Measurements from ENCODE around the gene TBX15. TPM values are rescaled to one million over a fixed set of nuclear protein-coding genes. Genes with fewer than 3 reads are reported as not detected.

Gene TBX15
- total RNA-seq, 4 donors from 2014 or later, result 3.3 to 10.8 (median 3.5) TPM

DNA sequence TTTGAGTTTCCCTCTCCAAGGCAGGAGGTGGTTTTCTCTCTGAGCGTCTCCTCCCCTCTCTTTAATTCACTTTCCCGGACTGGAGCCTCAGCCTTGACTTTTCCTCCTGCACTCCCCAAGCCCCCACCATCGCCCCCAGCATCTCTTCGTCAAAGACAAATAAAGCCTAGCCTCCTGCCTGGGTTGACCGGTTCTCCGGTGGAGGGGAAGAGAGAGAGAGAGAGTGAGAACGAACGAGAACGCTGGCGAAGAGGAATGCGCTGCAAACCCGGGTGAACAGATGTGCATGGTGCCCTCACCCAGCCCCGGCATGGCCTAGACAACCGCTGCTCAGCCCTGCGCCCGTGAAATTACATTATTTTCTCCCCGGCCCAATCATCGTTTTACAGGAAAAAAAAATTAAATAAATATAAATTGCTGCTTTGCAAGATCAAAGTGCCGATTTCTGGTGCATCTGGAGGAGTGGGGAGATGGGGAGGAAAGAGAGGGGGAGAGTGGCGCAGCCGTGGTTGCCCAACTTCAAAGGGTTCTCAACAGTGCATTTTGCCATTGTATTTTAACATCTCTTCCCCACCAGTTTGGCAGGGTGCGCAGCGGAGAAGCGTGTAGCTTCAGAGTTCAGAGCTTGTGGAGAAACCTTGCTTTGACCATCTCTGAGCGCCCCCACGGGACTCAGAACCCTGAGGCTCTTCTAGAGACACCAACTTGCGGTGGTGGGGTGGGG, 11.4 kb upstream of the TBX15 start:
- Histone ChIP-seq H3K27me3 (peaks cover 86% of the 10 kb centered on the region), H3K27ac (no peak overlapping the region), H3K4me1 (peaks cover 32% of the 10 kb centered on the region), H3K4me3 (peak overlapping the region; percentile 43), H3K9me3 (no peaks in the 10 kb centered on the region), H3K36me3 (no peaks in the 10 kb centered on the region)
- TF ChIP-seq EP300 (IDR thresholded peaks at IDR 0.05) (no peak), POLR2AphosphoS5 (IDR thresholded peaks at IDR 0.05) (no peak), POLR2A (IDR thresholded peaks at IDR 0.05) (no peak)
- TF ChIP-seq, protein P1, sequence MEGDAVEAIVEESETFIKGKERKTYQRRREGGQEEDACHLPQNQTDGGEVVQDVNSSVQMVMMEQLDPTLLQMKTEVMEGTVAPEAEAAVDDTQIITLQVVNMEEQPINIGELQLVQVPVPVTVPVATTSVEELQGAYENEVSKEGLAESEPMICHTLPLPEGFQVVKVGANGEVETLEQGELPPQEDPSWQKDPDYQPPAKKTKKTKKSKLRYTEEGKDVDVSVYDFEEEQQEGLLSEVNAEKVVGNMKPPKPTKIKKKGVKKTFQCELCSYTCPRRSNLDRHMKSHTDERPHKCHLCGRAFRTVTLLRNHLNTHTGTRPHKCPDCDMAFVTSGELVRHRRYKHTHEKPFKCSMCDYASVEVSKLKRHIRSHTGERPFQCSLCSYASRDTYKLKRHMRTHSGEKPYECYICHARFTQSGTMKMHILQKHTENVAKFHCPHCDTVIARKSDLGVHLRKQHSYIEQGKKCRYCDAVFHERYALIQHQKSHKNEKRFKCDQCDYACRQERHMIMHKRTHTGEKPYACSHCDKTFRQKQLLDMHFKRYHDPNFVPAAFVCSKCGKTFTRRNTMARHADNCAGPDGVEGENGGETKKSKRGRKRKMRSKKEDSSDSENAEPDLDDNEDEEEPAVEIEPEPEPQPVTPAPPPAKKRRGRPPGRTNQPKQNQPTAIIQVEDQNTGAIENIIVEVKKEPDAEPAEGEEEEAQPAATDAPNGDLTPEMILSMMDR (IDR thresholded peaks at IDR 0.05), result no peak
- 31% methylated on average over 27 of the region's 27 CpGs for WGBS
- no peak for DNase-seq (ENCODE audit: low spot score in 2 of 2)

- WGBS, result 55% methylated on average over 2 of the region's 2 CpGs
Observed at GRCh38 chr1:118998171-118998570, 10.0 kb upstream of the TBX15 start.

GRCh38 chr1:118997225-118997624, 9.1 kb upstream of the TBX15 start:
- no peaks in the 10 kb centered on the region for H3K36me3 ChIP-seq
- peaks cover 94% of the 10 kb centered on the region for H3K27me3 ChIP-seq
- H3K27ac ChIP-seq, result no peak overlapping the region
- no peaks in the 10 kb centered on the region for H3K9me3 ChIP-seq
- TF ChIP-seq POLR2A (IDR thresholded peaks at IDR 0.05) (no peak), POLR2AphosphoS5 (IDR thresholded peaks at IDR 0.05) (no peak), EP300 (IDR thresholded peaks at IDR 0.05) (no peak)
- TF ChIP-seq, protein P1 (IDR thresholded peaks at IDR 0.05), result no peak
- WGBS, result 49% methylated on average over 7 of the region's 7 CpGs
- DNase-seq (ENCODE audit: low spot score in 2 of 2), result no peak
- H3K4me1 ChIP-seq, result peaks cover 27% of the 10 kb centered on the region
- H3K4me3 ChIP-seq, result no peak overlapping the region

More at GRCh38 chr1:118998171-118998570, 10.0 kb upstream of the TBX15 start:
- Histone ChIP-seq H3K4me1 (peaks cover 32% of the 10 kb centered on the region), H3K36me3 (no peaks in the 10 kb centered on the region), H3K27me3 (peaks cover 86% of the 10 kb centered on the region), H3K4me3 (no peak overlapping the region), H3K27ac (no peak overlapping the region), H3K9me3 (no peaks in the 10 kb centered on the region)
- TF ChIP-seq POLR2A (IDR thresholded peaks at IDR 0.05), result no peak
- TF ChIP-seq, protein P1 (IDR thresholded peaks at IDR 0.05), result no peak
- TF ChIP-seq EP300 (IDR thresholded peaks at IDR 0.05), result no peak
- no peak for TF ChIP-seq POLR2AphosphoS5 (IDR thresholded peaks at IDR 0.05)
- DNase-seq (ENCODE audit: low spot score in 2 of 2), result no peak

GRCh38 chr1:118995312-118996016, 7.3 kb upstream of the TBX15 start:
- no peak overlapping the region for H3K27ac ChIP-seq
- no peaks in the 10 kb centered on the region for H3K36me3 ChIP-seq
- no peak for TF ChIP-seq EP300 (IDR thresholded peaks at IDR 0.05)
- TF ChIP-seq, protein P1 (IDR thresholded peaks at IDR 0.05), result no peak
- no peak for TF ChIP-seq POLR2AphosphoS5 (IDR thresholded peaks at IDR 0.05)
- TF ChIP-seq POLR2A (IDR thresholded peaks at IDR 0.05), result no peak
- no peak for DNase-seq (ENCODE audit: low spot score in 2 of 2)
- no peaks in the 10 kb centered on the region for H3K9me3 ChIP-seq
- 76% methylated on average over 3 of the region's 3 CpGs for WGBS
- H3K4me1 ChIP-seq, result peaks cover 11% of the 10 kb centered on the region
- H3K27me3 ChIP-seq, result peaks cover 99% of the 10 kb centered on the region
- no peak overlapping the region for H3K4me3 ChIP-seq

- TF ChIP-seq, protein P1 (IDR thresholded peaks at IDR 0.05), result no peak
- TF ChIP-seq POLR2AphosphoS5 (IDR thresholded peaks at IDR 0.05) (no peak), POLR2A (IDR thresholded peaks at IDR 0.05) (no peak), EP300 (IDR thresholded peaks at IDR 0.05) (no peak)
- no peak overlapping the region for H3K4me3 ChIP-seq
- H3K27ac ChIP-seq, result no peak overlapping the region
- 57% methylated on average over 9 of the region's 9 CpGs for WGBS
- H3K4me1 ChIP-seq, result peaks cover 3% of the 10 kb centered on the region
- H3K36me3 ChIP-seq, result no peaks in the 10 kb centered on the region
- DNase-seq (ENCODE audit: low spot score in 2 of 2), result no peak
- H3K9me3 ChIP-seq, result no peaks in the 10 kb centered on the region
- H3K27me3 ChIP-seq, result peaks cover 99% of the 10 kb centered on the region
Observed at GRCh38 chr1:118993700-118994026, 5.5 kb upstream of the TBX15 start.

Data from suprapubic skin (tissue), 4 donors.